Activated CD4-positive, alpha-beta memory T cell treated with anti-CD3 and anti-CD28 coated beads for 36 hours (primary cell): ENCODE data around the gene CLDN5. TPM values are rescaled to one million over a fixed set of nuclear protein-coding genes. Genes with fewer than 3 reads are reported as not detected.
"Not testable (repeated sequence)": the region's sequence is repeated elsewhere in the genome, so short reads cannot be mapped to it uniquely, and the experiment has no call there.

Experiments used
- CTCF ChIA-PET: fragments of 350-600 bp; sonication (Branson Sonifier 250); formaldehyde crosslinking; loops from one replicate; lab custom pipeline; 2021; ENCODE audit warnings: antibody characterized with exemption, inconsistent platforms; lab: Charles Lee
- POLR2A ChIA-PET: fragments of 350-600 bp; sonication (Branson Sonifier 250); formaldehyde crosslinking; loops from one replicate; lab custom pipeline; 2021; ENCODE audit warnings: antibody characterized with exemption; lab: Charles Lee
- DNase-seq: peaks from one replicate; pipeline ENCODE4 v3.0.0-alpha.2; 2020
- H3K27ac Mint-ChIP-seq: one replicate; pipeline ENCODE4 v1.8.0; 2021; ENCODE audit warnings: mixed read lengths
- H3K27me3 Mint-ChIP-seq: one replicate; pipeline ENCODE4 v1.8.0; 2021; ENCODE audit warnings: mixed read lengths
- H3K36me3 Mint-ChIP-seq: one replicate; pipeline ENCODE4 v1.8.0; 2021; ENCODE audit warnings: mixed read lengths
- H3K4me1 Mint-ChIP-seq: one replicate; pipeline ENCODE4 v1.8.0; 2021; ENCODE audit warnings: low read depth, mixed read lengths
- H3K4me3 Mint-ChIP-seq: one replicate; pipeline ENCODE4 v1.8.0; 2021; ENCODE audit warnings: mild to moderate bottlenecking, mixed read lengths
- H3K9me3 Mint-ChIP-seq: one replicate; pipeline ENCODE4 v1.8.0; 2021; ENCODE audit warnings: mixed read lengths
- intact Hi-C: fragments of 100-400 bp; cut with micrococcal nuclease; formaldehyde crosslinking; loops from one replicate; pipeline ENCODE4 v1.15.1; 2023
- total RNA-seq, 2 experiments: library from RNA; stranded (reverse); gene quantifications; one replicate each; pipeline ENCODE4 v1.2.3, GENCODE V29; 2021

CLDN5 gene
- total RNA-seq, 2 experiments from 2014 or later: 0.17 to 0.31 TPM

- Mint-ChIP-seq H3K9me3 (no peaks in the 10 kb centered on the region), H3K27me3 (no peaks in the 10 kb centered on the region), H3K4me1 (no peaks in the 10 kb centered on the region), H3K4me3 (no peak overlapping the region), H3K36me3 (no peaks in the 10 kb centered on the region), H3K27ac (no peak overlapping the region)
- no peak for DNase-seq
- intact Hi-C loops: no loop called here
- CTCF ChIA-PET: no interaction called here
- POLR2A ChIA-PET: no interaction called here
These were observed 19.9 kb upstream of the CLDN5 start for GRCh38 chr22:19543970-19544708.

- no peak overlapping the region for H3K27ac Mint-ChIP-seq
- no peaks in the 10 kb centered on the region for H3K9me3 Mint-ChIP-seq
- no peaks in the 10 kb centered on the region for H3K36me3 Mint-ChIP-seq
- no peak overlapping the region for H3K4me3 Mint-ChIP-seq
- H3K27me3 Mint-ChIP-seq: peaks cover 5% of the 10 kb centered on the region
- intact Hi-C loops: no loop called here
- ChIA-PET POLR2A (no interaction called here), CTCF (interaction anchor here (1.8 kb wide), 1 partner anchor 90 kb away, joined by 7 read pairs; no protein-coding TSS in a partner anchor)
- DNase-seq: no peak
- no peaks in the 10 kb centered on the region for H3K4me1 Mint-ChIP-seq
These were observed 16.2 kb upstream of the CLDN5 start for GRCh38 chr22:19540394-19540793.

- Mint-ChIP-seq H3K27me3 (peaks cover 9% of the 10 kb centered on the region), H3K27ac (no peak overlapping the region), H3K9me3 (no peaks in the 10 kb centered on the region), H3K4me1 (no peaks in the 10 kb centered on the region), H3K36me3 (no peaks in the 10 kb centered on the region), H3K4me3 (no peak overlapping the region)
- ChIA-PET POLR2A (no interaction called here), CTCF (interaction anchor here (1.7 kb wide), 1 partner anchor 92 kb away, joined by 5 read pairs; no protein-coding TSS in a partner anchor)
- intact Hi-C loops: no loop called here
- no peak for DNase-seq
These were observed 13.8 kb upstream of the CLDN5 start for GRCh38 chr22:19537941-19538488.

- H3K9me3 Mint-ChIP-seq: no peaks in the 10 kb centered on the region
- intact Hi-C loops: no loop called here
- H3K36me3 Mint-ChIP-seq: no peaks in the 10 kb centered on the region
- H3K4me1 Mint-ChIP-seq: no peaks in the 10 kb centered on the region
- no peak overlapping the region for H3K4me3 Mint-ChIP-seq
- ChIA-PET POLR2A (no interaction called here), CTCF (interaction anchor here (1.1 to 1.7 kb wide), 2 partner anchors 93 to 144 kb away, joined by 4 to 5 read pairs; no protein-coding TSS in a partner anchor)
- no peak overlapping the region for H3K27ac Mint-ChIP-seq
- H3K27me3 Mint-ChIP-seq: peaks cover 13% of the 10 kb centered on the region
- DNase-seq: no peak
These were observed 12.4 kb upstream of the CLDN5 start for GRCh38 chr22:19536564-19536963.

GRCh38 chr22:19535001-19535400, 10.8 kb upstream of the CLDN5 start:
- intact Hi-C loops: no loop called here
- peaks cover 13% of the 10 kb centered on the region for H3K27me3 Mint-ChIP-seq
- H3K4me3 Mint-ChIP-seq: no peak overlapping the region
- no peak for DNase-seq
- H3K27ac Mint-ChIP-seq: no peak overlapping the region
- no peaks in the 10 kb centered on the region for H3K9me3 Mint-ChIP-seq
- ChIA-PET POLR2A (no interaction called here), CTCF (no interaction called here)
- H3K36me3 Mint-ChIP-seq: no peaks in the 10 kb centered on the region
- H3K4me1 Mint-ChIP-seq: no peaks in the 10 kb centered on the region

- no peaks in the 10 kb centered on the region for H3K4me1 Mint-ChIP-seq
- H3K27me3 Mint-ChIP-seq: peaks cover 13% of the 10 kb centered on the region
- POLR2A ChIA-PET: no interaction called here
These were observed 9.6 kb upstream of the CLDN5 start for GRCh38 chr22:19533857-19534256.

GRCh38 chr22:19533049-19533626, 8.9 kb upstream of the CLDN5 start:
- H3K9me3 Mint-ChIP-seq: no peaks in the 10 kb centered on the region
- POLR2A ChIA-PET: no interaction called here
- CTCF ChIA-PET: interaction anchor here (1.2 kb wide), 1 partner anchor 96 kb away, joined by 4 read pairs; no protein-coding TSS in a partner anchor
- H3K36me3 Mint-ChIP-seq: no peaks in the 10 kb centered on the region
- no peak for DNase-seq
- no peak overlapping the region for H3K4me3 Mint-ChIP-seq
- intact Hi-C loops: no loop called here
- H3K27me3 Mint-ChIP-seq: peaks cover 9% of the 10 kb centered on the region
- H3K4me1 Mint-ChIP-seq: no peaks in the 10 kb centered on the region
- H3K27ac Mint-ChIP-seq: no peak overlapping the region

More at GRCh38 chr22:19533857-19534256, 9.6 kb upstream of the CLDN5 start:
- Mint-ChIP-seq H3K36me3 (no peaks in the 10 kb centered on the region), H3K9me3 (no peaks in the 10 kb centered on the region), H3K27ac (no peak overlapping the region), H3K4me3 (no peak overlapping the region)
- CTCF ChIA-PET: no interaction called here
- no peak for DNase-seq
- intact Hi-C loops: no loop called here

GRCh38 chr22:19531327-19531726, 7.1 kb upstream of the CLDN5 start:
- DNase-seq, H3K4me1 Mint-ChIP-seq, CTCF ChIA-PET, H3K9me3 Mint-ChIP-seq, POLR2A ChIA-PET, H3K36me3 Mint-ChIP-seq, H3K27ac Mint-ChIP-seq, intact Hi-C loops, H3K4me3 Mint-ChIP-seq: not testable (repeated sequence)
- peaks cover 15% of the 10 kb centered on the region for H3K27me3 Mint-ChIP-seq

GRCh38 chr22:19530751-19531150, 6.5 kb upstream of the CLDN5 start:
- POLR2A ChIA-PET: no interaction called here
- no peak for DNase-seq
- Mint-ChIP-seq H3K27me3 (peaks cover 20% of the 10 kb centered on the region), H3K4me3 (no peak overlapping the region), H3K27ac (no peak overlapping the region), H3K4me1 (no peaks in the 10 kb centered on the region), H3K36me3 (no peaks in the 10 kb centered on the region), H3K9me3 (no peaks in the 10 kb centered on the region)
- intact Hi-C loops: no loop called here
- CTCF ChIA-PET: no interaction called here

GRCh38 chr22:19529811-19530210, 5.6 kb upstream of the CLDN5 start:
- peaks cover 24% of the 10 kb centered on the region for H3K27me3 Mint-ChIP-seq
- H3K9me3 Mint-ChIP-seq: no peaks in the 10 kb centered on the region
- peaks cover 3% of the 10 kb centered on the region for H3K4me1 Mint-ChIP-seq
- CTCF ChIA-PET: interaction anchor here (0.6 to 1.4 kb wide), 3 partner anchors 100 to 266 kb away, joined by 3 to 5 read pairs (median 3); no protein-coding TSS in a partner anchor
- H3K36me3 Mint-ChIP-seq: no peaks in the 10 kb centered on the region
- no peak overlapping the region for H3K4me3 Mint-ChIP-seq
- intact Hi-C loops: no loop called here
- POLR2A ChIA-PET: no interaction called here
- H3K27ac Mint-ChIP-seq: no peak overlapping the region
- no peak for DNase-seq

- CTCF ChIA-PET: interaction anchor here (1.0 kb wide), 1 partner anchor 102 kb away, joined by 3 read pairs; no protein-coding TSS in a partner anchor
- DNase-seq: no peak
- peaks cover 14% of the 10 kb centered on the region for H3K4me1 Mint-ChIP-seq
These were observed 3.7 kb upstream of the CLDN5 start for GRCh38 chr22:19527861-19528417.

GRCh38 chr22:19527321-19527721, 3.1 kb upstream of the CLDN5 start:
- intact Hi-C loops: no loop called here
- CTCF ChIA-PET: interaction anchor here (0.7 to 1.0 kb wide), 2 partner anchors 102 to 103 kb away, joined by 3 to 4 read pairs; no protein-coding TSS in a partner anchor
- H3K36me3 Mint-ChIP-seq: no peaks in the 10 kb centered on the region

More at GRCh38 chr22:19527861-19528417, 3.7 kb upstream of the CLDN5 start:
- H3K27ac Mint-ChIP-seq: no peak overlapping the region
- intact Hi-C loops: no loop called here
- H3K4me3 Mint-ChIP-seq: no peak overlapping the region
- POLR2A ChIA-PET: no interaction called here
- no peaks in the 10 kb centered on the region for H3K36me3 Mint-ChIP-seq
- peaks cover 32% of the 10 kb centered on the region for H3K27me3 Mint-ChIP-seq
- no peaks in the 10 kb centered on the region for H3K9me3 Mint-ChIP-seq

More at GRCh38 chr22:19527321-19527721, 3.1 kb upstream of the CLDN5 start:
- Mint-ChIP-seq H3K9me3 (no peaks in the 10 kb centered on the region), H3K4me1 (peaks cover 17% of the 10 kb centered on the region), H3K4me3 (no peak overlapping the region), H3K27me3 (peaks cover 32% of the 10 kb centered on the region), H3K27ac (no peak overlapping the region)
- POLR2A ChIA-PET: no interaction called here
- no peak for DNase-seq
